Smooth muscle cell (in vitro differentiated cells): ENCODE data around the gene CPNE5. TPM values are rescaled to one million over a fixed set of nuclear protein-coding genes. Genes with fewer than 3 reads are reported as not detected.

Experiments used
- DNase-seq: peaks from one replicate; lab custom pipeline; 2025; ENCODE audit not compliant: unreplicated experiment; lab: John Stamatoyannopoulos, UW
- H2AFZ ChIP-seq: fragments of 200-600 bp; sonication (generic); 2 replicates; pipeline ENCODE4 v1.6.0; 2016; ENCODE audit warnings: antibody characterized with exemption, low read depth, mild to moderate bottlenecking
- H3F3A ChIP-seq: fragments of 200-600 bp; sonication (generic); 2 replicates; pipeline ENCODE4 v1.6.0; 2017; ENCODE audit warnings: antibody characterized with exemption, low read depth
- H3K27ac ChIP-seq: fragments of 200-600 bp; sonication (generic); 2 replicates; pipeline ENCODE4 v1.5.1; 2016; ENCODE audit warnings: low read depth, mild to moderate bottlenecking
- H3K27me3 ChIP-seq: fragments of 200-600 bp; sonication (generic); 2 replicates; pipeline ENCODE4 v1.6.1; 2016; ENCODE audit warnings: low read depth, mild to moderate bottlenecking
- H3K36me3 ChIP-seq: fragments of 200-600 bp; sonication (generic); 2 replicates; pipeline ENCODE4 v1.5.1; 2016; ENCODE audit warnings: low read depth
- H3K4me1 ChIP-seq: fragments of 200-600 bp; sonication (generic); 2 replicates; pipeline ENCODE4 v1.5.1; 2016; ENCODE audit warnings: low read depth
- H3K4me2 ChIP-seq: fragments of 200-600 bp; sonication (generic); 2 replicates; pipeline ENCODE4 v1.6.0; 2016; ENCODE audit warnings: mild to moderate bottlenecking
- H3K4me3 ChIP-seq: fragments of 200-600 bp; sonication (generic); 2 replicates; pipeline ENCODE4 v1.5.1; 2016; ENCODE audit warnings: mild to moderate bottlenecking
- H3K79me2 ChIP-seq: fragments of 200-600 bp; sonication (generic); 2 replicates; pipeline ENCODE4 v1.6.0; 2016; ENCODE audit warnings: low read depth, mild to moderate bottlenecking
- H3K9ac ChIP-seq: fragments of 200-600 bp; sonication (generic); 2 replicates; pipeline ENCODE4 v1.6.0; 2016; ENCODE audit warnings: low read depth
- H3K9me3 ChIP-seq: fragments of 200-600 bp; sonication (generic); replicated peaks from 2 replicates; pipeline ENCODE4 v1.5.1; 2016; ENCODE audit warnings: low read depth
- H4K20me1 ChIP-seq: fragments of 200-600 bp; sonication (generic); 2 replicates; pipeline ENCODE4 v1.6.0; 2016; ENCODE audit warnings: low read depth
- CTCF ChIP-seq: fragments of 200-600 bp; sonication (generic); IDR thresholded peaks from 2 replicates; pipeline ENCODE4 v1.5.1; 2017; ENCODE audit warnings: borderline replicate concordance, mild to moderate bottlenecking, antibody characterized with exemption; ENCODE audit not compliant: insufficient read depth, poor library complexity, severe bottlenecking
- WGBS: methylation state at CpG from one replicate; pipeline ENCODE4 v1.1.7; 2016; ENCODE audit warnings: low lambda C conversion rate; 5-methylcytosine and 5-hydroxymethylcytosine counted together
- polyA plus RNA-seq: library from polyadenylated mRNA; unstranded; fragments of >200 nt; fragmentation: Nextera tagmentation; extraction: Ambion mirVana; gene quantifications from 2 replicates; pipeline ENCODE4 v1.2.1, GENCODE V29; 2016
- total RNA-seq: library from RNA; depleted of rRNA; stranded (reverse); fragments of >200 nt; gene quantifications from 2 replicates; pipeline ENCODE4 v1.2.3, GENCODE V29; 2014

Gene CPNE5
- total and polyA plus RNA-seq, 2 experiments from 2014 or later, result 1.0 TPM; not detected in 1

- Histone ChIP-seq H3K4me2 (no peak overlapping the region), H3K36me3 (no peaks in the 10 kb centered on the region), H2AFZ (no peak overlapping the region), H3F3A (peaks cover 7% of the 10 kb centered on the region), H3K79me2 (no peaks in the 10 kb centered on the region), H3K9me3 (no peaks in the 10 kb centered on the region), H3K9ac (no peak overlapping the region), H3K27ac (no peak overlapping the region), H4K20me1 (no peaks in the 10 kb centered on the region), H3K4me3 (no peak overlapping the region), H3K4me1 (peaks cover 18% of the 10 kb centered on the region), H3K27me3 (no peaks in the 10 kb centered on the region)
- no peak for TF ChIP-seq CTCF
- 70% methylated on average over 6 of the region's 6 CpGs for WGBS
- no peak for DNase-seq
Observed at GRCh38 chr6:36825452-36825851, 13.8 kb downstream of the CPNE5 start.

- Histone ChIP-seq H2AFZ (no peak overlapping the region), H4K20me1 (no peaks in the 10 kb centered on the region), H3K9ac (no peak overlapping the region), H3K79me2 (no peaks in the 10 kb centered on the region), H3K27me3 (no peaks in the 10 kb centered on the region), H3K27ac (no peak overlapping the region), H3F3A (peaks cover 9% of the 10 kb centered on the region), H3K4me3 (no peak overlapping the region), H3K9me3 (no peaks in the 10 kb centered on the region), H3K36me3 (no peaks in the 10 kb centered on the region), H3K4me2 (no peak overlapping the region), H3K4me1 (peaks cover 18% of the 10 kb centered on the region)
- DNase-seq, result no peak
- no peak for TF ChIP-seq CTCF
- 86% methylated on average over 7 of the region's 7 CpGs for WGBS
Observed at GRCh38 chr6:36824253-36824652, 15.0 kb downstream of the CPNE5 start.

DNA sequence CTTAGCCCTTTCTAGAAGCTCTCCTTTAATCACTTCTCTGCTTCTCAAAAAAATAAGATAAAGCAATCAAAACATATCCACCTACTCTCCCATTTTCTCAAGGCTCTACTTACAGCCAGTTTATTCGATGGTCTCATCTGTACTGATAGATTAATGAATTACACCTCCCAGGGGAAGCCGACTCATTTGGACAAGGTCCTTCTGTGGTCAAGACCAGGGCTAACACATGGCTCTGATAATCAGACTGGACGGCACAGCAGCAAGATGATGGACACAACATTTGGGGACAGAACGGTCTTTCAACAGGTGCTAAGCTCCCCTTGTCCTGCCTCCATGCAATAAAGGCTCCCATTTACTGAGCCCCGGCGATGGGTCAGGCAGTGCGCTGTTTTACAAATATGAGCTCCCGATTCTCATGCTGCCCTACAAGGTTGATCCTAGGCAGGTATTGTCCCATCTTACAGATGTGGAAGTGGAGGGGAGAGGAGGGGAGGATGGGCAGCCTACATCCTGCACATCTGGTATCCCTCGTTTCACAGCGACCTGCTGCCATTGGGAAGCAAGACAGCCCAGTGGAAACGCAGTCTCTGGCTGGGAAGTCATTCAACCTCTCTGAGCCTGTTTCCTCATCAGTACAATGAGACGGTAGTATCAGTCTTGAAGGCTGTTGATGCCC is 15.7 kb downstream of the CPNE5 start:
- Histone ChIP-seq H3K9me3 (no peaks in the 10 kb centered on the region), H3K36me3 (no peaks in the 10 kb centered on the region), H3K9ac (no peak overlapping the region), H3K4me2 (no peak overlapping the region), H3K4me1 (peaks cover 18% of the 10 kb centered on the region), H3K4me3 (no peak overlapping the region), H3K27ac (no peak overlapping the region), H3F3A (peaks cover 9% of the 10 kb centered on the region), H3K27me3 (no peaks in the 10 kb centered on the region), H3K79me2 (no peaks in the 10 kb centered on the region), H4K20me1 (no peaks in the 10 kb centered on the region), H2AFZ (no peak overlapping the region)
- WGBS, result 90% methylated on average over 12 of the region's 12 CpGs
- no peak for DNase-seq
- no peak for TF ChIP-seq CTCF
